Measurements from ENCODE around the gene FICD.

GRCh38 chr12:108477055-108477880 lies 37.8 kb upstream of the FICD start:
- TF ChIP-seq CTCF (conservative IDR thresholded peaks at IDR 0.05) (no peak), ZFX (IDR thresholded peaks at IDR 0.05) (no peak)

Measured in C4-2B (cell line).